ENCODE measurements around the gene FKBP5.
A peak's percentile ranks its signal among the peaks of the same experiment; 100 is the strongest.
"Not testable (repeated sequence)": the region's sequence is repeated elsewhere in the genome, so short reads cannot be mapped to it uniquely, and the experiment has no call there.

Gene FKBP5

GRCh38 chr6:35688605-35689322 is at the start of gene FKBP5:
Gene FKBP5, minus strand, starts transcription at chr6:35688915. Its CDS starts 46,091 bp downstream, at chr6:35642824.
- H3K4me3 ChIP-seq (replicated peaks; ENCODE audit: low read depth, low read length), result peak within 1 kb of the TSS; percentile 84
- DNase-seq (ENCODE audit: low read depth), result peak; percentile 89
- TF ChIP-seq CTCF (IDR thresholded peaks at IDR 0.05; ENCODE audit: low read length, missing control alignments), result no peak

GRCh38 chr6:35737413-35738211 is 48.9 kb upstream of the FKBP5 start:
- DNase-seq (ENCODE audit: low read depth), result peak; percentile 93
- TF ChIP-seq CTCF (IDR thresholded peaks at IDR 0.05; ENCODE audit: low read length, missing control alignments), result peak; percentile 89
- no peak overlapping the region for H3K4me3 ChIP-seq (replicated peaks; ENCODE audit: low read depth, low read length)

GRCh38 chr6:35736982-35737412 is 48.3 kb upstream of the FKBP5 start, which contains the start of gene ARMC12:
Gene ARMC12, plus strand, starts transcription at chr6:35737032. Its CDS starts 77 bp downstream, at chr6:35737109.
- no peak within 1 kb of the TSS for H3K4me3 ChIP-seq (replicated peaks; ENCODE audit: low read depth, low read length)

DNA sequence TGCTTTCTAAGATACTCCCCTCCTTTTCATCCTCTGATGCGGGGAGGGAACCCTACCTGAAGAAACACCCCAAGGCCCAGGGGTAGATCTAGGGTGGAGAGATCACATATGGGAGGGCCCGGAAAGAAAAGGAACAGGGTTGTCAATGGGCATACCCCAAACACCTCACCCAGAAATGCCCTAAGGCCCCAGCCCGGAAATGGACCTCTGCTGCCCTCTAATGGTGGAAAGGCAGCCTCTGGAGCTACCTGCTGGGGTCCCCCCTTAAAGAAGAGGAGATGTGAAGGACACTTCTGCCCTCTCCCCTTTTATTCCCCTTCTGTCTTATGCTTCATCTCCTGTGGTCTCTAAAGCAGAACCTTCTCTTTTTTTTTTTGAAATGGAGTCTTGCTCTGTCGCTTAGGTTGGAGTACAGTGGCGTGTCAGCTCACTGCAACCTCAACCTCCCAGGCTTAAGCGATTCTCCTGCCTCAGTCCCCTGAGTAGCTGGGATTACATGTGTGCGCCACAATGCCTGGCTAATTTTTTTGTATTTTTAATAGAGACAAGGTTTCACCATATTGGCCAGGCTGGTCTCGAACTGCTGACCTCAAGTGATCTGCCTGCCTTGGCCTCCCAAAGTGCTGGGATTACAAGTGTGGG is 47.7 kb upstream of the FKBP5 start:
- TF ChIP-seq CTCF (IDR thresholded peaks at IDR 0.05; ENCODE audit: low read length, missing control alignments), result peak; percentile 93
- no peak overlapping the region for H3K4me3 ChIP-seq (replicated peaks; ENCODE audit: low read depth, low read length)
- DNase-seq (ENCODE audit: low read depth), result peak; percentile 67

More at GRCh38 chr6:35736982-35737412, 48.3 kb upstream of the FKBP5 start, which contains the start of gene ARMC12:
- no peak for TF ChIP-seq CTCF (IDR thresholded peaks at IDR 0.05; ENCODE audit: low read length, missing control alignments)
- DNase-seq (ENCODE audit: low read depth), result no peak

DNA sequence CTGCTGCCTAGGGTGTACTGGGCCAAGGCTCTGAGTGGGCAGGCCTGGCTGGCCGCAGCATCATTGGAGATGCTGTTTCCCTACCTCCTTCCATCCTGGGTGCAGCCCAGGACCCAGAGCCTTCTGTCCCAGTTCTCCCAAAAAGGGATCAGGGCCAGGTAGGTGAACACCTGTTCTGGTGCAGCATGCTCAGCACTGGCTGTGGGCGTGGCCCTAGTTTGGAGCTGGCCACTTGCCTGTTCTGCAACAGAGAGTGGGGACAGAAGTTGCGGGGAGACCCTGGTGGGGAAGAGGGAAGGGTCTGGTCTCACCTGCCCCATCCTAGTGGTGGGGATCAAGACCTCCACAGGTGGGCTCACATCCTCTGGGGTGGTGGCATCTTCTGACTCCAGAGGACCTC is 46.7 kb upstream of the FKBP5 start:
- H3K4me3 ChIP-seq (replicated peaks; ENCODE audit: low read depth, low read length), result no peak overlapping the region
- no peak for TF ChIP-seq CTCF (IDR thresholded peaks at IDR 0.05; ENCODE audit: low read length, missing control alignments)
- DNase-seq (ENCODE audit: low read depth), result no peak

DNA sequence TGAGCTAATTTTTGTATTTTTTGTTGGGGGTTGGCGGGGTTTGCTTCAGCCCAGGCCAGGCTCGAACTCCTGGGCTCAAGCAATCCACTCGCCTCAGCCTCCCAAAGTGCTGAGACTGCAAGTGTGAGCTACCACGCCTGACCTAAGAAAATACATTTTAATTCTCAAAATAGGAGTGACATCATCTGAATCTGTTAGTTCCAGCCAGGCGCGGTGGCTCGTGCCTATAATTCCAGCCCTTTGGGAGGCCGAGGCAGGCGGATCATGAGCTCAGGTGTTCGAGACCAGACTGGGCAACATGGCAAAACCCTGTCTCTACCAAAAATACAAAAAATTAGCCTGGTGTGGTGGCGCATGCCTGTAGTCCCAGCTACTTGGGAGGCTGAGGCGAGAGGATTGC is 45.6 kb upstream of the FKBP5 start:
- not testable (repeated sequence) for DNase-seq (ENCODE audit: low read depth); H3K4me3 ChIP-seq (replicated peaks; ENCODE audit: low read depth, low read length)

GRCh38 chr6:35733633-35734032 is 44.9 kb upstream of the FKBP5 start:
- no peak for DNase-seq (ENCODE audit: low read depth)
- no peak for TF ChIP-seq CTCF (IDR thresholded peaks at IDR 0.05; ENCODE audit: low read length, missing control alignments)
- no peak overlapping the region for H3K4me3 ChIP-seq (replicated peaks; ENCODE audit: low read depth, low read length)
